Colonic mucosa (tissue), 4 donors: Measurements from ENCODE around the gene WDR64. TPM values are rescaled to one million over a fixed set of nuclear protein-coding genes. Genes with fewer than 3 reads are reported as not detected.
"Not testable (repeated sequence)": the region's sequence is repeated elsewhere in the genome, so short reads cannot be mapped to it uniquely, and the experiment has no call there.

ENCODE experiments used
- DNase-seq: peaks from one replicate; pipeline ENCODE4 v3.0.0-alpha.2; 2020
- H3K27ac ChIP-seq: fragments of 200-600 bp; one replicate; pipeline ENCODE4 v1.8.0; 2021
- H3K27me3 ChIP-seq: fragments of 200-600 bp; one replicate; pipeline ENCODE4 v1.8.0; 2021
- H3K36me3 ChIP-seq: fragments of 200-600 bp; one replicate; pipeline ENCODE4 v1.8.0; 2021
- H3K4me1 ChIP-seq: fragments of 200-600 bp; one replicate; pipeline ENCODE4 v1.8.0; 2021; ENCODE audit warnings: mild to moderate bottlenecking
- H3K4me3 ChIP-seq: fragments of 200-600 bp; one replicate; pipeline ENCODE4 v1.8.0; 2021
- H3K9ac ChIP-seq, 2 donors: one replicate each; pipeline ENCODE4 v1.7.0; 2013; ENCODE audit warnings: control low read depth in 2 of 2, low read depth in 2 of 2, low read length in 2 of 2
- H3K9me3 ChIP-seq: fragments of 200-600 bp; one replicate; pipeline ENCODE4 v1.8.0; 2021
- CTCF ChIP-seq: fragments of 200-600 bp; IDR thresholded peaks from one replicate; pipeline ENCODE4 v1.8.0; 2022; ENCODE audit warnings: antibody characterized with exemption, mild to moderate bottlenecking
- intact Hi-C: fragments of 100-400 bp; cut with DNase I; formaldehyde crosslinking; loops from one replicate; pipeline ENCODE4 v1.14.1; 2022
- total RNA-seq, 2 donors: library from RNA; stranded (reverse); fragmentation: NEBNext Ultra II Directional in 1 of 2; extraction: Animal tissue kit (Norgen Biotek cat#: 25700) in 1 of 2; gene quantifications; one replicate each; pipeline ENCODE4 v1.2.1, GENCODE V29; 2021
- donor health status: healthy.
- donor health status: DM: no; HTN: no; CAD: no.
- donor health status: DM: no; HTN: no; CAD: no.

WDR64 gene
- total RNA-seq, 2 donors from 2014 or later: not detected

GRCh38 chr1:241825581-241825980, 173.5 kb downstream of the WDR64 start:
- H3K27me3 ChIP-seq: no peaks in the 10 kb centered on the region
- intact Hi-C loops: no loop called here
- H3K9me3 ChIP-seq: no peaks in the 10 kb centered on the region
- DNase-seq: no peak
- no peak overlapping the region for H3K4me3 ChIP-seq
- H3K36me3 ChIP-seq: no peaks in the 10 kb centered on the region
- no peak for TF ChIP-seq CTCF
- no peak overlapping the region for H3K9ac ChIP-seq
- no peak overlapping the region for H3K27ac ChIP-seq
- H3K4me1 ChIP-seq: no peaks in the 10 kb centered on the region

GRCh38 chr1:241826613-241827012, 174.5 kb downstream of the WDR64 start:
- H3K27ac ChIP-seq, H3K4me1 ChIP-seq, intact Hi-C loops, H3K9me3 ChIP-seq, H3K27me3 ChIP-seq, H3K36me3 ChIP-seq, DNase-seq, H3K4me3 ChIP-seq, H3K9ac ChIP-seq: not testable (repeated sequence)

GRCh38 chr1:241827264-241827663, 175.2 kb downstream of the WDR64 start:
- TF ChIP-seq CTCF: no peak
- Histone ChIP-seq H3K9me3 (no peaks in the 10 kb centered on the region), H3K4me1 (no peaks in the 10 kb centered on the region), H3K27me3 (no peaks in the 10 kb centered on the region), H3K36me3 (no peaks in the 10 kb centered on the region), H3K4me3 (no peak overlapping the region), H3K27ac (no peak overlapping the region), H3K9ac (no peak overlapping the region)
- no peak for DNase-seq
- intact Hi-C loops: no loop called here

GRCh38 chr1:241828463-241829021, 176.5 kb downstream of the WDR64 start:
- no peak overlapping the region for H3K27ac ChIP-seq
- no peak for TF ChIP-seq CTCF
- intact Hi-C loops: no loop called here
- H3K27me3 ChIP-seq: no peaks in the 10 kb centered on the region
- H3K36me3 ChIP-seq: no peaks in the 10 kb centered on the region
- no peak for DNase-seq
- no peak overlapping the region for H3K9ac ChIP-seq
- H3K4me3 ChIP-seq: no peak overlapping the region
- no peaks in the 10 kb centered on the region for H3K4me1 ChIP-seq
- no peaks in the 10 kb centered on the region for H3K9me3 ChIP-seq

GRCh38 chr1:241829468-241829867, 177.4 kb downstream of the WDR64 start:
- Histone ChIP-seq H3K4me3 (no peak overlapping the region), H3K4me1 (no peaks in the 10 kb centered on the region), H3K27me3 (no peaks in the 10 kb centered on the region), H3K9ac (no peak overlapping the region), H3K36me3 (no peaks in the 10 kb centered on the region), H3K27ac (no peak overlapping the region), H3K9me3 (no peaks in the 10 kb centered on the region)
- DNase-seq: no peak
- intact Hi-C loops: no loop called here
- TF ChIP-seq CTCF: no peak

- Histone ChIP-seq H3K9me3 (no peaks in the 10 kb centered on the region), H3K27me3 (no peaks in the 10 kb centered on the region), H3K4me1 (no peaks in the 10 kb centered on the region), H3K27ac (no peak overlapping the region), H3K4me3 (no peak overlapping the region), H3K9ac (no peak overlapping the region), H3K36me3 (no peaks in the 10 kb centered on the region)
- intact Hi-C loops: loop anchor here (5.0 to 10.0 kb wide), 2 partner anchors 230 to 303 kb away; partner anchors contain the start of gene KMO
- DNase-seq: no peak
- peak; percentile 43 for TF ChIP-seq CTCF
Measured at GRCh38 chr1:241834733-241835377, 182.8 kb downstream of the WDR64 start.
